ENCODE data around the gene TRPT1.

DNA sequence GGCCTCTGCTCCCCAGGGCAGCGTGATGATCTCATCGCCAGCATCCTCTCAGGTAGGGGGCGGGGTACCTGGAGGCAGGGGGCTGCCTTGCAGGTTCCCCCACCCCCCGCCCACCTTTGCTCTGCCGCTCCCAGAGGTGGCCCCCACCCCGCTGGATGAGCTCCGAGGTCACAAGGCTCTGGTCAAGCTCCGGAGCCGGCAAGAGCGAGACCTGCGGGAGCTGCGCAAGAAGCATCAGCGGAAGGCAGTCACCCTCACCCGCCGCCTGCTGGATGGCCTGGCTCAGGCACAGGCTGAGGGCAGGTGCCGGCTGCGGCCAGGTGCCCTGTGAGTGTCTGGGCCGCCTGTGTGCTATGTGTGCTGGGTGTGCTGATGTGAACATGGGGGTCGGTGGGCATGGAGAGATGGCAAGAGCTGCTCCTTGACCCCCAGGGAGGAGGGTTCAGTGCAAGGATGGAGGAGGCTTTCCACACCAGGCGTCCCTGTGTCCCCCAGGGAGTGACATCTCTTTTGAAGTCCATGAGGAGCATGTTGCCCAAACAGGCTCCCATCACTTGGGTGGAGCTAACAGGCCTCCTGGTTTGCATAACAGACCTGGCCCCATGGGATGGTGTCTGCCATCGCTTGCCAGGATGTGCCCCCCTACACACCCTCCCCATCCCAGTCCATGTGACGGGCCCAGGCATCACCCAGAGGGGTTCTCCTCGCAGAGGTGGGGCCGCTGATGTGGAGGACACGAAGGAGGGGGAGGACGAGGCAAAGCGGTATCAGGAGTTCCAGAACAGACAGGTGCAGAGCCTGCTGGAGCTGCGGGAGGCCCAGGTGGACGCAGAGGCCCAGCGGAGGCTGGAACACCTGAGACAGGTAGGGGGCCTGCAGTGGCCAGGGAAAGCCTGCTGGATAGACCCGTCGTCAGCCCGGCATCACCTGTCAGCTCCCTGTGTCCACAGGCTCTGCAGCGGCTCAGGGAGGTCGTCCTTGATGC lies 39.5 kb upstream of the TRPT1 start:
- no peak for TF ChIP-seq TCF7L2 (IDR thresholded peaks at IDR 0.05; ENCODE audit: low read depth, low read length)
- TF ChIP-seq, protein P1, sequence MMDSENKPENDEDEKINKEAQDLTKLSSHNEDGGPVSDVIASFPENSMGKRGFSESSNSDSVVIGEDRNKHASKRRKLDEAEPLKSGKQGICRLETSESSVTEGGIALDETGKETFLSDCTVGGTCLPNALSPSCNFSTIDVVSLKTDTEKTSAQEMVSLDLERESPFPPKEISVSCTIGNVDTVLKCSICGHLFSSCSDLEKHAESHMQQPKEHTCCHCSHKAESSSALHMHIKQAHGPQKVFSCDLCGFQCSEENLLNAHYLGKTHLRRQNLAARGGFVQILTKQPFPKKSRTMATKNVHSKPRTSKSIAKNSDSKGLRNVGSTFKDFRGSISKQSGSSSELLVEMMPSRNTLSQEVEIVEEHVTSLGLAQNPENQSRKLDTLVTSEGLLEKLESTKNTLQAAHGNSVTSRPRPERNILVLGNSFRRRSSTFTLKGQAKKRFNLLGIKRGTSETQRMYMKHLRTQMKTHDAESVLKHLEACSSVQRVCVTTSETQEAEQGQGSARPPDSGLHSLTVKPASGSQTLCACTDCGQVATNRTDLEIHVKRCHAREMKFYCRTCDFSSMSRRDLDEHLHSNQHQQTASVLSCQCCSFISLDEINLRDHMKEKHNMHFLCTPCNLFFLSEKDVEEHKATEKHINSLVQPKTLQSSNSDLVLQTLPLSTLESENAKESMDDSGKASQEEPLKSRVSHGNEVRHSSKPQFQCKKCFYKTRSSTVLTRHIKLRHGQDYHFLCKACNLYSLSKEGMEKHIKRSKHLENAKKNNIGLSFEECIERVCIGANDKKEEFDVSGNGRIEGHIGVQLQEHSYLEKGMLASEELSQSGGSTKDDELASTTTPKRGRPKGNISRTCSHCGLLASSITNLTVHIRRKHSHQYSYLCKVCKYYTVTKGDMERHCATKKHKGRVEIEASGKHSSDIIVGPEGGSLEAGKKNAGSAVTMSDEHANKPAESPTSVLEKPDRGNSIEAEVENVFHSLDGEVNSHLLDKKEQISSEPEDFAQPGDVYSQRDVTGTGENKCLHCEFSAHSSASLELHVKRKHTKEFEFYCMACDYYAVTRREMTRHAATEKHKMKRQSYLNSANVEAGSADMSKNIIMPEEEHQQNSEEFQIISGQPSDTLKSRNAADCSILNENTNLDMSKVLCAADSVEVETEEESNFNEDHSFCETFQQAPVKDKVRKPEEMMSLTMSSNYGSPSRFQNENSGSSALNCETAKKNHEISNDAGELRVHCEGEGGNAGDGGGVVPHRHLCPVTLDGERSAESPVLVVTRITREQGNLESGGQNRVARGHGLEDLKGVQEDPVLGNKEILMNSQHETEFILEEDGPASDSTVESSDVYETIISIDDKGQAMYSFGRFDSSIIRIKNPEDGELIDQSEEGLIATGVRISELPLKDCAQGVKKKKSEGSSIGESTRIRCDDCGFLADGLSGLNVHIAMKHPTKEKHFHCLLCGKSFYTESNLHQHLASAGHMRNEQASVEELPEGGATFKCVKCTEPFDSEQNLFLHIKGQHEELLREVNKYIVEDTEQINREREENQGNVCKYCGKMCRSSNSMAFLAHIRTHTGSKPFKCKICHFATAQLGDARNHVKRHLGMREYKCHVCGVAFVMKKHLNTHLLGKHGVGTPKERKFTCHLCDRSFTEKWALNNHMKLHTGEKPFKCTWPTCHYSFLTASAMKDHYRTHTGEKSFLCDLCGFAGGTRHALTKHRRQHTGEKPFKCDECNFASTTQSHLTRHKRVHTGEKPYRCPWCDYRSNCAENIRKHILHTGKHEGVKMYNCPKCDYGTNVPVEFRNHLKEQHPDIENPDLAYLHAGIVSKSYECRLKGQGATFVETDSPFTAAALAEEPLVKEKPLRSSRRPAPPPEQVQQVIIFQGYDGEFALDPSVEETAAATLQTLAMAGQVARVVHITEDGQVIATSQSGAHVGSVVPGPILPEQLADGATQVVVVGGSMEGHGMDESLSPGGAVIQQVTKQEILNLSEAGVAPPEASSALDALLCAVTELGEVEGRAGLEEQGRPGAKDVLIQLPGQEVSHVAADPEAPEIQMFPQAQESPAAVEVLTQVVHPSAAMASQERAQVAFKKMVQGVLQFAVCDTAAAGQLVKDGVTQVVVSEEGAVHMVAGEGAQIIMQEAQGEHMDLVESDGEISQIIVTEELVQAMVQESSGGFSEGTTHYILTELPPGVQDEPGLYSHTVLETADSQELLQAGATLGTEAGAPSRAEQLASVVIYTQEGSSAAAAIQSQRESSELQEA (IDR thresholded peaks at IDR 0.05; ENCODE audit: low read depth): no peak
- TF ChIP-seq ZNF174 (CRISPR knock-in tag; IDR thresholded peaks at IDR 0.05): no peak
- TF ChIP-seq ZNF431 (CRISPR knock-in tag; IDR thresholded peaks at IDR 0.05): no peak
- TF ChIP-seq FOSL1 (tag; conservative IDR thresholded peaks at IDR 0.05): no peak
- TF ChIP-seq NONO (IDR thresholded peaks at IDR 0.05; ENCODE audit: low read depth in 2 of 2, low read length in 1 of 2): no peak
- TF ChIP-seq ZNF146 (CRISPR knock-in tag; IDR thresholded peaks at IDR 0.05; ENCODE audit: unreplicated experiment): no peak
- TF ChIP-seq, protein P2, sequence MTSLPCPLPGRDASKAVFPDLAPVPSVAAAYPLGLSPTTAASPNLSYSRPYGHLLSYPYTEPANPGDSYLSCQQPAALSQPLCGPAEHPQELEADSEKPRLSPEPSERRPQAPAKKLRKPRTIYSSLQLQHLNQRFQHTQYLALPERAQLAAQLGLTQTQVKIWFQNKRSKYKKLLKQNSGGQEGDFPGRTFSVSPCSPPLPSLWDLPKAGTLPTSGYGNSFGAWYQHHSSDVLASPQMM (CRISPR knock-in tag; IDR thresholded peaks at IDR 0.05): no peak
- TF ChIP-seq, protein P3, sequence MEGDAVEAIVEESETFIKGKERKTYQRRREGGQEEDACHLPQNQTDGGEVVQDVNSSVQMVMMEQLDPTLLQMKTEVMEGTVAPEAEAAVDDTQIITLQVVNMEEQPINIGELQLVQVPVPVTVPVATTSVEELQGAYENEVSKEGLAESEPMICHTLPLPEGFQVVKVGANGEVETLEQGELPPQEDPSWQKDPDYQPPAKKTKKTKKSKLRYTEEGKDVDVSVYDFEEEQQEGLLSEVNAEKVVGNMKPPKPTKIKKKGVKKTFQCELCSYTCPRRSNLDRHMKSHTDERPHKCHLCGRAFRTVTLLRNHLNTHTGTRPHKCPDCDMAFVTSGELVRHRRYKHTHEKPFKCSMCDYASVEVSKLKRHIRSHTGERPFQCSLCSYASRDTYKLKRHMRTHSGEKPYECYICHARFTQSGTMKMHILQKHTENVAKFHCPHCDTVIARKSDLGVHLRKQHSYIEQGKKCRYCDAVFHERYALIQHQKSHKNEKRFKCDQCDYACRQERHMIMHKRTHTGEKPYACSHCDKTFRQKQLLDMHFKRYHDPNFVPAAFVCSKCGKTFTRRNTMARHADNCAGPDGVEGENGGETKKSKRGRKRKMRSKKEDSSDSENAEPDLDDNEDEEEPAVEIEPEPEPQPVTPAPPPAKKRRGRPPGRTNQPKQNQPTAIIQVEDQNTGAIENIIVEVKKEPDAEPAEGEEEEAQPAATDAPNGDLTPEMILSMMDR (IDR thresholded peaks at IDR 0.05 in 2 of 3, conservative IDR thresholded peaks at IDR 0.05 in 1 of 3; ENCODE audit: insufficient read depth in 2 of 3, low read depth in 1 of 3, low read length in 3 of 3): no peak
